K562 (cell line): ENCODE measurements around the gene ARFGAP1.

ENCODE experiments used
- DNMT1 ChIP-seq: fragments of 450-650 bp; IDR thresholded peaks from 2 replicates; pipeline ENCODE4 v1.6.1; 2016; ENCODE audit warnings: antibody characterized with exemption, mild to moderate bottlenecking
- ELF1 ChIP-seq: fragments of 200-800 bp; sonication (Bioruptor generic); IDR thresholded peaks from 2 replicates; pipeline ENCODE4 v1.6.1; 2016; ENCODE audit warnings: missing genetic modification characterization, missing compliant biosample characterization
- PML ChIP-seq: IDR thresholded peaks from 2 replicates; pipeline ENCODE4 v1.6.1; 2012; ENCODE audit warnings: low read length, inconsistent platforms
- RCOR1 ChIP-seq, 2 experiments: IDR thresholded peaks; 2 replicates each; pipeline ENCODE4 v1.6.1; 2012; ENCODE audit warnings: low read depth in 2 of 2, low read length in 2 of 2, borderline replicate concordance in 1 of 2, improper control_type of control experiment in 1 of 2

- no peak for TF ChIP-seq ELF1 (tag)
- no peak for TF ChIP-seq RCOR1 (IDR thresholded peaks at IDR 0.05; ENCODE audit: borderline replicate concordance in 1 of 2, low read depth in 2 of 2, low read length in 2 of 2)
- TF ChIP-seq PML: no peak
- no peak for TF ChIP-seq DNMT1
Observed at GRCh38 chr20:63284981-63285524, 12.4 kb downstream of the ARFGAP1 start.
